Measurements from ENCODE around the gene RUNX2.

DNA sequence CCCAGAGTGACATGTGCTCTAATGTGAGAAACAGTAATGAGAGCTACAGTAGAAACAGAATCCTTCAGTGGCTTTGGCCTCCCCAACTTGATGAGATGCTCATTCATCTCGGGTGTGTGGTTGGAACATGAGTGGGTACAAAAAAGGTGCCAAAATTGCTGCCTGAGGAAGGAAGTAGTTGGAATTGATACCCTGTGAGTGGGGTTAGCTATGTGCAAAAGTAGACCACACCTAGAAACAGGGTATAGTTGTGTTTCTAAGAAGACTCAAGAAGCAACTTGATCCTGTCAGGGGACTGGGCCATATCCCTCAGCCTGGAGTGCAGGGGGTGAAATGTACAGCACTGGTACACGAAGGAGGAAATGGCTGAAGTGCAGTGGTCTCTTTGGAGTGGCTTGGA, 256.0 kb downstream of the RUNX2 start:
- TF ChIP-seq, protein P1, sequence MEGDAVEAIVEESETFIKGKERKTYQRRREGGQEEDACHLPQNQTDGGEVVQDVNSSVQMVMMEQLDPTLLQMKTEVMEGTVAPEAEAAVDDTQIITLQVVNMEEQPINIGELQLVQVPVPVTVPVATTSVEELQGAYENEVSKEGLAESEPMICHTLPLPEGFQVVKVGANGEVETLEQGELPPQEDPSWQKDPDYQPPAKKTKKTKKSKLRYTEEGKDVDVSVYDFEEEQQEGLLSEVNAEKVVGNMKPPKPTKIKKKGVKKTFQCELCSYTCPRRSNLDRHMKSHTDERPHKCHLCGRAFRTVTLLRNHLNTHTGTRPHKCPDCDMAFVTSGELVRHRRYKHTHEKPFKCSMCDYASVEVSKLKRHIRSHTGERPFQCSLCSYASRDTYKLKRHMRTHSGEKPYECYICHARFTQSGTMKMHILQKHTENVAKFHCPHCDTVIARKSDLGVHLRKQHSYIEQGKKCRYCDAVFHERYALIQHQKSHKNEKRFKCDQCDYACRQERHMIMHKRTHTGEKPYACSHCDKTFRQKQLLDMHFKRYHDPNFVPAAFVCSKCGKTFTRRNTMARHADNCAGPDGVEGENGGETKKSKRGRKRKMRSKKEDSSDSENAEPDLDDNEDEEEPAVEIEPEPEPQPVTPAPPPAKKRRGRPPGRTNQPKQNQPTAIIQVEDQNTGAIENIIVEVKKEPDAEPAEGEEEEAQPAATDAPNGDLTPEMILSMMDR (IDR thresholded peaks at IDR 0.05; ENCODE audit: low read length): no peak
- TF ChIP-seq EZH2 (IDR thresholded peaks at IDR 0.05; ENCODE audit: borderline replicate concordance, low read length): no peak

Measured in OCI-LY1 (cell line).